Measurements from ENCODE around the gene PLCB1.
"Not testable (repeated sequence)": the region's sequence is repeated elsewhere in the genome, so short reads cannot be mapped to it uniquely, and the experiment has no call there.

Gene PLCB1

DNA sequence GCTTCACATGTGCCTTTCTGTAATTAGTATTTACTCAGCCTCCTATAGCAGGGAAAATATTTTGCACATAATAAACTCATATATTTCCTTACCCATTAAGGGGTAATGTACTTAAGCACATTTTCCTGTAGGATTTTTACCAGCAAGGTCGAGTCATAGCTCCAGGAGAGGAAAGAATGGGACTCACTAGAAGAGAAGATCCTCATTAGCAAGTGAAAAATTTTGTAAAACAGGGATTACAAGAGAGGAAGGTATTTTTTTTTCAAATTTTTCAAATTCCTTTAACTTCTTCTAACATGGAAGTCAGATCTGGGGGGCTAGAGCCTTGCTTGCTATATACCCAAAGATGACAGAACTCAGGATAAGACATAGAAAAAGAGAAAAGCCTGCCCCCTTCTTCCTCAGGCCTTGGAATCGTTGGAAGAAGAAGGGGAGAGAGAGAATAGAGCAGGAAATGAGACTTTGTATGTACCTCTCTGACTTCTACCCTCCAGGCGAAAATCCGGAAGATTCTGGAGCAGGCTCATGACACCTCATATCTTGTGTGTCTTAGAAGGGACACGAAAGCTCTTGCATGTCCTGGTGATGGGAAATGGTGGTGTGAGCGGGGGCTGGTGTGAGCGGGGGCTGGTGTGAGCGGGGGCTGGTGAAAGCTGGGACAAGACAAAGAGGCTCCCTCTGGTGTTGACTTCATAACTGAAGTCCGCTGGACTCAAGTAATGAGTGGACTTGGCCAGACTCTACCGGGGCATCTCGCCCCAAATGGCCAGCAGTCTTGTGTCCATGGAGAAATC is 679.9 kb downstream of the PLCB1 start:
- no peak for DNase-seq (ENCODE audit: low spot score)
- Histone ChIP-seq H3K27ac (peak overlapping the region in 1 of 2 donors; percentile 14), H3K4me3 (no peak overlapping the region)
- TF ChIP-seq, protein P1, sequence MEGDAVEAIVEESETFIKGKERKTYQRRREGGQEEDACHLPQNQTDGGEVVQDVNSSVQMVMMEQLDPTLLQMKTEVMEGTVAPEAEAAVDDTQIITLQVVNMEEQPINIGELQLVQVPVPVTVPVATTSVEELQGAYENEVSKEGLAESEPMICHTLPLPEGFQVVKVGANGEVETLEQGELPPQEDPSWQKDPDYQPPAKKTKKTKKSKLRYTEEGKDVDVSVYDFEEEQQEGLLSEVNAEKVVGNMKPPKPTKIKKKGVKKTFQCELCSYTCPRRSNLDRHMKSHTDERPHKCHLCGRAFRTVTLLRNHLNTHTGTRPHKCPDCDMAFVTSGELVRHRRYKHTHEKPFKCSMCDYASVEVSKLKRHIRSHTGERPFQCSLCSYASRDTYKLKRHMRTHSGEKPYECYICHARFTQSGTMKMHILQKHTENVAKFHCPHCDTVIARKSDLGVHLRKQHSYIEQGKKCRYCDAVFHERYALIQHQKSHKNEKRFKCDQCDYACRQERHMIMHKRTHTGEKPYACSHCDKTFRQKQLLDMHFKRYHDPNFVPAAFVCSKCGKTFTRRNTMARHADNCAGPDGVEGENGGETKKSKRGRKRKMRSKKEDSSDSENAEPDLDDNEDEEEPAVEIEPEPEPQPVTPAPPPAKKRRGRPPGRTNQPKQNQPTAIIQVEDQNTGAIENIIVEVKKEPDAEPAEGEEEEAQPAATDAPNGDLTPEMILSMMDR (IDR thresholded peaks at IDR 0.05) = no peak

- H3K27ac ChIP-seq = peak overlapping the region in 1 of 2 donors; percentile 14
- H3K4me3 ChIP-seq = no peak overlapping the region
Measured at GRCh38 chr20:8812817-8813216, 680.8 kb downstream of the PLCB1 start.

DNA sequence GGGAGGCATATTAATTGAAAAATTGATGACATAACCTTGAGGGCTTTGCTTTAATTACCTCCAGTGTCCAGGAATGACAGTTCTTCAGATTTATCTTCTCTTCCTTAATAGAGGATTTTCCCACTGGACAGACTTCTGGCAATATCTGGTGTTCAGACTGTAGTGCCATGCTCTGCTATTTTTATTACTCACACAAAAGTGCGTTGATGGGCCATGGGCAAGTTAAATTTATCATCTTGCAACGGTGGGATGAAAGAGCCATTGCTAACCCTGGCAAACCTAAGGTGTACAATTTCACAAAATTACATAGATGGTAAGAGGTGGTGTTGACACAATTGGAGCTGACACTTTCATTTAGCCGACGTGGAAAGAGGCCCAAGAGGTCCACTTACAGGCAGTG is 683.1 kb downstream of the PLCB1 start:
- Histone ChIP-seq H3K27ac (no peak overlapping the region), H3K4me3 (no peak overlapping the region)
- DNase-seq (ENCODE audit: low spot score) = no peak
- TF ChIP-seq, protein P1 (IDR thresholded peaks at IDR 0.05) = no peak

More at GRCh38 chr20:8812817-8813216, 680.8 kb downstream of the PLCB1 start:
- no peak for DNase-seq (ENCODE audit: low spot score)
- TF ChIP-seq, protein P1 (IDR thresholded peaks at IDR 0.05) = no peak

DNA sequence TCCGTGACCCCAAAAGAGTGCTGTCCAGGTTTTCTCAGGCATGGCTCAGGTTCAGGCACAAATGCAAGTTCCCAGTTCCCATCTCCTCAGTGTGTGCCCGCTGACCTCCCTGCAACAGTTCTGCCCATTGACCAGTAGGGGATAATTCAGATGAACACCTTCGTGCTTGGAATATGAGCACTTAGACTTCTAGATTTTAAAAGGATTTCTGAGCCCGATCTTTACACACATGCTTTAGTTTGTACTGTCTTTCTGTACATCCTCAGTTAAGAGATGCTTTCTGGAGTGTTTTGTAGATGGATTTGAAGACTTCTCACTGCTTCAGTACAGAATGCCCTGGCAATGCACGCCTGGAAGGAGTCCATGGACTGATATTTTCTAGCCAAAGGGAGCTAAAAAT is 697.2 kb downstream of the PLCB1 start:
- no peak for DNase-seq (ENCODE audit: low spot score)
- H3K4me3 ChIP-seq = no peak overlapping the region
- no peak overlapping the region for H3K27ac ChIP-seq
- TF ChIP-seq, protein P1 (IDR thresholded peaks at IDR 0.05) = no peak

DNA sequence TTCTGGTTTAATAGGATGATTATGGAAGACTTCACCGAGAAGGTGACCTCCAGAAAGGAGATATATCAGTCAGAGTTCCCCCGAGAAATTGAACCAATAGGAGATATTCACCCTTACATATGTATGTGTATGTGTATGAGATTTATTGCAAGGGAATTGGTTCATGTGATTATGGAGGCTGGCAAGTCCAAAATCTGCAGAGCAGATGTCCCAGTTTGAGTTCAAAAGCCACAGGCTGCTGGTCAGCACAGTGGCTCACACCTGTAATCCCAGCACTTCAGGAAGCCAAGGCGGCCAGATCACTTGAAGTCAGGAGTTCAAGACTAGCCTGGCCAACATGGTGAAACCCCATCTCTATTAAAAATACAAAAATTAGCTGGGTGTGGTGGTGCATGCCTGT is 702.2 kb downstream of the PLCB1 start:
- not testable (repeated sequence) for H3K27ac ChIP-seq; H3K4me3 ChIP-seq; DNase-seq (ENCODE audit: low spot score)

GRCh38 chr20:8834851-8835250 is 702.8 kb downstream of the PLCB1 start:
- H3K27ac ChIP-seq = no peak overlapping the region
- no peak for DNase-seq (ENCODE audit: low spot score)
- TF ChIP-seq, protein P1 (IDR thresholded peaks at IDR 0.05) = no peak
- H3K4me3 ChIP-seq = no peak overlapping the region

DNA sequence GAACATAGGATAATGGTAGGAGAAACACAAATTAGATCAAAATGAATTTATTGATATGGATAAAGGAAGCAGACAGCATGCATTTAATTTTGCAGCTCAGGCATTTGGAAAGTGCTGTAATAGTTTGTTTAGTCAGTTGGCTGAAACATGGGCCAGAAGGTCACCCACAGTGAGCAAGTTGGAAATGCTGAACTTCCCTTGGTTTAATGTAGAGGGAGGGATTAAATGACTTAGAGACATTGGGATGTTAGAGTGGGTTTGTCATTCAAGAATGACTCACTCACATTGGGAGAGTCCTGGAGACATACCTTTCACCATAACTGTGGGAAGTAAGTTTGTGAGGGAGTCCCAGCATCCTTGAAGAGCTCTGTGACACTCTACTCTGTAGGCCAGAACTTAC is 705.3 kb downstream of the PLCB1 start:
- H3K4me3 ChIP-seq = no peak overlapping the region
- DNase-seq (ENCODE audit: low spot score) = no peak
- TF ChIP-seq, protein P1 (IDR thresholded peaks at IDR 0.05) = no peak
- H3K27ac ChIP-seq = no peak overlapping the region
